ENCODE results near the gene OR51B5. TPM values are rescaled to one million over a fixed set of nuclear protein-coding genes. Genes with fewer than 3 reads are reported as not detected.
"Not testable (repeated sequence)": the region's sequence is repeated elsewhere in the genome, so short reads cannot be mapped to it uniquely, and the experiment has no call there.

Gene OR51B5
- total RNA-seq, 4 donors from 2014 or later = not detected

DNA sequence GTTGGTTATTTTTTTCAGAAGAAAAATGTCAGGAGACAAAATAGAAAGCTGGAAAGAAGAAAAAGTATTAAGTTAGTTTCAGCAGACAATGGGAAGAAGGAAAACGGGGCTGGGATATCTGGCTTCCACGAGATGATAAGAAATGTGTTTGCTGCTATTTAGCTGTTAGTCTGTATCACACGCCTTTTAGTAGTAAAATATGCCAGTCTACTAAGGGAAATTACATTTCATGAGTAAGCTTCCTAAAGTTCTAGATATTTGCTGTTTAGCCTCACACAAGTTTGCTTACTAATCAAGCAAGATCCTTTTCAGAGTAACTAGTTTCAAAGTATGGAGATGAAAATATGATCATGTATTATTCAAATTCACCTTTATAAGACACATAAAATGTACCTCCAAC, 43.1 kb downstream of the OR51B5 start:
- Histone ChIP-seq H3K9me3 (no peaks in the 10 kb centered on the region), H3K4me3 (no peak overlapping the region), H3K27me3 (no peaks in the 10 kb centered on the region), H3K4me1 (no peaks in the 10 kb centered on the region), H3K27ac (replicated peaks in 1 of 4) (no peak overlapping the region), H3K36me3 (no peaks in the 10 kb centered on the region)
- TF ChIP-seq, protein P1, sequence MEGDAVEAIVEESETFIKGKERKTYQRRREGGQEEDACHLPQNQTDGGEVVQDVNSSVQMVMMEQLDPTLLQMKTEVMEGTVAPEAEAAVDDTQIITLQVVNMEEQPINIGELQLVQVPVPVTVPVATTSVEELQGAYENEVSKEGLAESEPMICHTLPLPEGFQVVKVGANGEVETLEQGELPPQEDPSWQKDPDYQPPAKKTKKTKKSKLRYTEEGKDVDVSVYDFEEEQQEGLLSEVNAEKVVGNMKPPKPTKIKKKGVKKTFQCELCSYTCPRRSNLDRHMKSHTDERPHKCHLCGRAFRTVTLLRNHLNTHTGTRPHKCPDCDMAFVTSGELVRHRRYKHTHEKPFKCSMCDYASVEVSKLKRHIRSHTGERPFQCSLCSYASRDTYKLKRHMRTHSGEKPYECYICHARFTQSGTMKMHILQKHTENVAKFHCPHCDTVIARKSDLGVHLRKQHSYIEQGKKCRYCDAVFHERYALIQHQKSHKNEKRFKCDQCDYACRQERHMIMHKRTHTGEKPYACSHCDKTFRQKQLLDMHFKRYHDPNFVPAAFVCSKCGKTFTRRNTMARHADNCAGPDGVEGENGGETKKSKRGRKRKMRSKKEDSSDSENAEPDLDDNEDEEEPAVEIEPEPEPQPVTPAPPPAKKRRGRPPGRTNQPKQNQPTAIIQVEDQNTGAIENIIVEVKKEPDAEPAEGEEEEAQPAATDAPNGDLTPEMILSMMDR (IDR thresholded peaks at IDR 0.05) = no peak
- TF ChIP-seq POLR2AphosphoS5 (IDR thresholded peaks at IDR 0.05) (no peak), POLR2A (IDR thresholded peaks at IDR 0.05; ENCODE audit: low read depth) (no peak)
- DNase-seq (ENCODE audit: extremely low spot score) = no peak
- 63% methylated on average over 3 of the region's 3 CpGs for WGBS
- intact Hi-C loops (cut with DNase I) = no loop called here

DNA sequence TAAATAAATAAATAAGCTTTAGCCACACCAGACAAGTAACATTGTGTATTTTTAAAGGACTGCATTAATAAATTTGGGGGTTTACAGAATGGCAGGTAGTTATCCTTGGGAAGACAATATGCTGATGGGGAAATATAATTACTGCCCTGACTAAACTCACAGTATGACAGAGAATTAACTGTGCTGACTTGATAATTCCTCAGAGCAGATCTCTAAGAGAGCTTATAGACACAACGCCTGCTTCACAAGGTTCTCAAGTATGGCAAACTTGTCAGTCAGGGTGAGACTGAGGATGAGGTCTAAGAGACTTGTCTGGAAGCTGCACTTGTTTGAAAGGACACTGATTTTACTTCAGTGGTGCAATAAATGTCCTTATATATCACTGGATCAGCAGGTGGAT, 44.9 kb downstream of the OR51B5 start:
- DNase-seq (ENCODE audit: extremely low spot score) = no peak
- Histone ChIP-seq H3K9me3 (no peaks in the 10 kb centered on the region), H3K4me3 (no peak overlapping the region), H3K36me3 (no peaks in the 10 kb centered on the region), H3K27me3 (no peaks in the 10 kb centered on the region), H3K4me1 (no peaks in the 10 kb centered on the region), H3K27ac (replicated peaks in 1 of 4) (no peak overlapping the region)
- 0% methylated on average over 1 of the region's 1 CpG for WGBS
- TF ChIP-seq, protein P1 (IDR thresholded peaks at IDR 0.05) = no peak
- TF ChIP-seq POLR2AphosphoS5 (IDR thresholded peaks at IDR 0.05) (no peak), POLR2A (IDR thresholded peaks at IDR 0.05; ENCODE audit: low read depth) (no peak), EP300 (IDR thresholded peaks at IDR 0.05) (no peak)
- intact Hi-C loops (cut with DNase I) = no loop called here

DNA sequence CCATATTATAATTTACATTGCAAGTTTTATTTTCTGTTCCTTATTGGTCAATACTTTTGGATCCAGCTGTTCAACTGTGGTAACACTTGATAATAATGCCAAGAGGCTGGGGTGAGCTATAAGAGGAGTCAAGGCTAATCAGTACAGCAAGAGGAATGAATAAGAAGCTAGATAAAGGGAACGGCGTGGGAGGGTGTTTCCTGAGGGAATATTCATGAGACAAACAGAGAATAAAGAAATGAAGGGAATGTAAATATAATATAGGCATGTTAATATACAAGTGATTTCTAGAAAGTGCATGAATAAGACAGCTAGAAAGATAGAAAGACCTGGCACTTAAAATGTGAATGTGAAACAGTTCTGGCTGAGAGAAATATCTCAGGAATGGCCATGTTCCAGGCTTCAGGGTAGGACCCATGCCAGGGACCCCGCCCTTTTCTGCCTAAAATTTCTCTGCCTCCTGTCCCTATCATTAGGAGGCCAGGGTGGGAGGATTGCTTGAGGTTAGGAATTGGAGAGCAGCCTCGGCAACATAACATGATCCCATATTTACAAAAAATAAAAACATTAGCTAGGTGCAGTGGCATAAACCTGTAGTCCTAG, 45.5 kb downstream of the OR51B5 start:
- H3K4me1 ChIP-seq = no peaks in the 10 kb centered on the region
- no peaks in the 10 kb centered on the region for H3K9me3 ChIP-seq
- no peak overlapping the region for H3K27ac ChIP-seq (replicated peaks in 1 of 4)
- TF ChIP-seq POLR2A (IDR thresholded peaks at IDR 0.05; ENCODE audit: low read depth) = no peak
- no peak for TF ChIP-seq POLR2AphosphoS5 (IDR thresholded peaks at IDR 0.05)
- TF ChIP-seq EP300 (IDR thresholded peaks at IDR 0.05) = no peak
- TF ChIP-seq, protein P1 (IDR thresholded peaks at IDR 0.05) = no peak
- no peaks in the 10 kb centered on the region for H3K27me3 ChIP-seq
- no peak overlapping the region for H3K4me3 ChIP-seq
- intact Hi-C loops (cut with DNase I) = no loop called here
- DNase-seq (ENCODE audit: extremely low spot score) = no peak
- WGBS = 61% methylated on average over 4 of the region's 4 CpGs
- H3K36me3 ChIP-seq = no peaks in the 10 kb centered on the region

DNA sequence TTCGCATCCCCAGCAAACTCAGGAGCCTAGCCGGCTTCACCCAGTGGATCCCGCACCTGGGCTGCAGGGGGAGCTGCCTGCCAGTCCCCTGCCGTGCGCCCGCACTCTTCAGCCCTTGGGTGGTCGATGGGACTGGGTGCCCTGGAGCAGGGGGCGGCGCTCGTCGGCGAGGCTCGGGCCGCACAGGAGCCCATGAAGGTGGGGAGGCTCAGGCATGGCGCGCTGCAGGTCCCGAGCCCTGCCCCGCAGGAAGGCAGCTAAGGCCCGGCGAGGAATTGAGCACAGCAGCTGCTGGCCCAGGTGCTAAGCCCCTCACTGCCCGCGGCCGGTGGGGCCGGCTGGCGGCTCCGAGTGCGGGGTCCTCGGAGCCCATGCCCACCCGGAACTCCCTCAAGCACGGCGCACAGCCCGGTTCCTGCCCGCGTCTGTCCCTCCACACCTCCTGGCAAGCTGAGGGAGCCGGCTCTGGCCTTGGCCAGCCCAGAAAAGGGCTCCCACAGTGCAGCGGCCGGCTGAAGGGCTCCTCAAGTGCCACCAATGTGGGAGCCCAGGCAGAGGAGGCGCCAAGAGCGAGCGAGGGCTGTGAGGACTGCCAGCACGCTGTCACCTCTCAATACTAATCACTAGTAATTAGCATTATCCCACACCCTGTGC, 48.9 kb downstream of the OR51B5 start:
- WGBS = 69% methylated on average over 16 of the region's 41 CpGs
- H3K36me3 ChIP-seq = not testable (repeated sequence)

DNA sequence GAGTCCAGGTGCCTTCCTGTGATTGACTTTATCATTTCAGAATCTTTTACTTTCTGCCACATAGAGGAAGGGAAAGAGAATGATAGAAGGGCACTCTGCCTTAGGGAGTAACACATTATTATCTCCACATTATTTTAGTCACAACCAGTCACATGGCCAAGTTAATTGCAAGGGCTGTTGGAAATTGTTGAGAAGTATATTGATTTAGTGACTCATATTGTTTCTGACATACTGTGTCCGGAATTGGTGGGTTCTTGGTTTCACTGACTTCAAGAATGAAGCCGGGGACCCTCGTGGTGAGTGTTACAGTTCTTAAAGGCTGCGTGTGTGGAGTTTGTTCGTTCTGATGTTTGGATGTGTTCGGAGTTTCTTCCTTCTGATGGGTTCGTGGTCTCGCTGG, 50.3 kb downstream of the OR51B5 start:
- TF ChIP-seq, protein P1 (IDR thresholded peaks at IDR 0.05) = no peak
- TF ChIP-seq POLR2AphosphoS5 (IDR thresholded peaks at IDR 0.05) = no peak
- TF ChIP-seq EP300 (IDR thresholded peaks at IDR 0.05) = no peak
- TF ChIP-seq POLR2A (IDR thresholded peaks at IDR 0.05; ENCODE audit: low read depth) = no peak
- Histone ChIP-seq H3K36me3 (no peaks in the 10 kb centered on the region), H3K9me3 (no peaks in the 10 kb centered on the region), H3K4me3 (no peak overlapping the region), H3K4me1 (no peaks in the 10 kb centered on the region), H3K27ac (replicated peaks in 1 of 4) (no peak overlapping the region), H3K27me3 (no peaks in the 10 kb centered on the region)
- intact Hi-C loops (cut with DNase I) = no loop called here
- no peak for DNase-seq (ENCODE audit: extremely low spot score)
- 89% methylated on average over 8 of the region's 8 CpGs for whole genome bisulfite sequencing

More for the DNA sequence above, 48.9 kb downstream of the OR51B5 start:
- H3K4me1 ChIP-seq; H3K4me3 ChIP-seq; DNase-seq (ENCODE audit: extremely low spot score); intact Hi-C loops (cut with DNase I); H3K9me3 ChIP-seq; H3K27ac ChIP-seq (replicated peaks in 1 of 4); H3K27me3 ChIP-seq: not testable (repeated sequence)

Small RNA genes within 50 kb of the gene (small RNA-seq; reads per million reads assigned to genes)
- gene AC104389.3 = 0 reads per million in 3 donors

Other genes starting within 250 kb of the OR51B5 start
- gene OR52A5, start 205.2 kb downstream of the OR51B5 start, total RNA-seq = not detected
- not detected for gene OR52A1, start 188.8 kb downstream of the OR51B5 start, total RNA-seq
- not detected for gene OR51V1, start 142.8 kb downstream of the OR51B5 start, total RNA-seq
- 1,000 to 10,000 TPM in 1 of 4 donors, 100 to 1,000 TPM in 1, 10 to 100 TPM in 1, 1 to 10 TPM in 1; 6.6 to 2,785 (median 163) TPM for gene HBB, start 116.5 kb downstream of the OR51B5 start, total RNA-seq
- gene HBD, start 109.0 kb downstream of the OR51B5 start, total RNA-seq = 1 to 10 TPM in 1 of 4 donors, not detected in 3; 4.3 TPM
- not detected for gene HBG1, start 93.7 kb downstream of the OR51B5 start, total RNA-seq
- gene HBG2, start 88.7 kb downstream of the OR51B5 start, total RNA-seq = not detected
- not detected for gene HBE1, start 73.6 kb downstream of the OR51B5 start, total RNA-seq
- not detected for gene OR51B4, start 41.6 kb downstream of the OR51B5 start, total RNA-seq
- not detected for gene OR51B2, start 19.2 kb downstream of the OR51B5 start, total RNA-seq
- gene OR51B6, start 8.0 kb upstream of the OR51B5 start, total RNA-seq = not detected
- gene OR51M1, start 40.3 kb upstream of the OR51B5 start, total RNA-seq = not detected
- gene OR51Q1, start 78.6 kb upstream of the OR51B5 start, total RNA-seq = not detected
- gene OR51I1, start 98.0 kb upstream of the OR51B5 start, total RNA-seq = not detected
- gene OR51I2, start 105.8 kb upstream of the OR51B5 start, total RNA-seq = not detected
- gene OR52D1, start 145.2 kb upstream of the OR51B5 start, total RNA-seq = not detected
- under 1 TPM in 1 of 4 donors, not detected in 3; 0.13 TPM for gene UBQLN3, start 166.4 kb upstream of the OR51B5 start, total RNA-seq
- gene UBQLNL, start 173.2 kb upstream of the OR51B5 start, total RNA-seq = under 1 TPM in 3 of 4 donors, not detected in 1; 0.19 to 0.46 (median 0.42) TPM
- gene OR52H1, start 205.0 kb upstream of the OR51B5 start, total RNA-seq = not detected
- not detected for gene OR52B6, start 237.4 kb upstream of the OR51B5 start, total RNA-seq